WTC11 (cell line): ENCODE results near the gene CTIF. TPM values are rescaled to one million over a fixed set of nuclear protein-coding genes. Genes with fewer than 3 reads are reported as not detected.

Source experiments
- ATAC-seq: fragments of 200-7000 bp; cut with Tn5 transposase; 2 replicates; pipeline ENCODE4 v1.10.0; 2021; ENCODE audit warnings: mild to moderate bottlenecking, moderate library complexity
- CTCF ChIA-PET: fragments of 300-600 bp; sonication (Branson Sonifier 250); formaldehyde crosslinking; loops from one replicate; lab custom pipeline; 2021; ENCODE audit warnings: antibody characterized with exemption; lab: Charles Lee
- POLR2A ChIA-PET: fragments of 350-600 bp; sonication (Branson Sonifier 250); formaldehyde crosslinking; loops from one replicate; lab custom pipeline; 2021; ENCODE audit warnings: antibody characterized with exemption; lab: Charles Lee
- DNase-seq: peaks from one replicate; pipeline ENCODE4 v3.0.0; 2021; ENCODE audit warnings: low spot score
- H3K27ac Mint-ChIP-seq: 2 replicates; pipeline ENCODE4 v1.8.0; 2021; ENCODE audit warnings: mixed read lengths
- H3K27me3 Mint-ChIP-seq: 2 replicates; pipeline ENCODE4 v1.8.0; 2021; ENCODE audit warnings: low read depth, mild to moderate bottlenecking, moderate library complexity, mixed read lengths
- H3K36me3 Mint-ChIP-seq: 2 replicates; pipeline ENCODE4 v1.8.0; 2021; ENCODE audit warnings: mixed read lengths
- H3K4me1 Mint-ChIP-seq: 2 replicates; pipeline ENCODE4 v1.8.0; 2022; ENCODE audit warnings: mixed read lengths
- H3K4me3 Mint-ChIP-seq: 2 replicates; pipeline ENCODE4 v1.8.0; 2021; ENCODE audit warnings: mild to moderate bottlenecking, moderate library complexity, mixed read lengths
- H3K9me3 Mint-ChIP-seq: 2 replicates; pipeline ENCODE4 v1.8.0; 2021; ENCODE audit warnings: mixed read lengths
- ATF2 ChIP-seq: sonication (generic); formaldehyde crosslinking; IDR thresholded peaks from 2 replicates; pipeline ENCODE4 v1.8.1; 2022; ENCODE audit warnings: low read depth, missing genetic modification reagents, borderline replicate concordance
- CBFB ChIP-seq: sonication (generic); formaldehyde crosslinking; IDR thresholded peaks from 2 replicates; pipeline ENCODE4 v1.8.1; 2022; ENCODE audit warnings: mild to moderate bottlenecking, low read depth, missing genetic modification reagents
- ELF4 ChIP-seq: sonication (generic); formaldehyde crosslinking; IDR thresholded peaks from 2 replicates; pipeline ENCODE4 v1.8.1; 2022; ENCODE audit warnings: low read depth, mild to moderate bottlenecking, moderate library complexity, missing genetic modification reagents
- EMX1 ChIP-seq: fragments of 250-450 bp; sonication (Bioruptor Pico); IDR thresholded peaks from 2 replicates; pipeline ENCODE4 v1.8.0; 2021; ENCODE audit warnings: mild to moderate bottlenecking
- ETV6 ChIP-seq: sonication (generic); formaldehyde crosslinking; IDR thresholded peaks from 2 replicates; pipeline ENCODE4 v1.8.1; 2022; ENCODE audit warnings: mild to moderate bottlenecking, missing genetic modification reagents
- FOXP1 ChIP-seq: sonication (generic); formaldehyde crosslinking; IDR thresholded peaks from 2 replicates; pipeline ENCODE4 v1.8.0; 2022; ENCODE audit warnings: missing genetic modification reagents, mild to moderate bottlenecking, moderate library complexity, borderline replicate concordance
- GTF2I ChIP-seq: fragments of 250-450 bp; sonication (Bioruptor Pico); conservative IDR thresholded peaks from 2 replicates; pipeline ENCODE4 v1.4.0; 2021; ENCODE audit warnings: mild to moderate bottlenecking
- JAZF1 ChIP-seq: fragments of 250-450 bp; sonication (Bioruptor Pico); IDR thresholded peaks from 2 replicates; pipeline ENCODE4 v1.9.0; 2021; ENCODE audit warnings: moderate library complexity, mild to moderate bottlenecking, inconsistent platforms
- MLX ChIP-seq: sonication (generic); formaldehyde crosslinking; IDR thresholded peaks from 2 replicates; pipeline ENCODE4 v1.8.1; 2023; ENCODE audit warnings: mild to moderate bottlenecking, missing genetic modification reagents, moderate library complexity
- NFATC4 ChIP-seq: fragments of 250-450 bp; sonication (Bioruptor Pico); IDR thresholded peaks from 2 replicates; pipeline ENCODE4 v1.9.0; 2021; ENCODE audit warnings: mild to moderate bottlenecking
- NR1H2 ChIP-seq: sonication (generic); formaldehyde crosslinking; IDR thresholded peaks from 2 replicates; pipeline ENCODE4 v1.9.0; 2021; ENCODE audit warnings: mild to moderate bottlenecking, moderate library complexity, missing genetic modification reagents
- SMAD4 ChIP-seq: sonication (generic); formaldehyde crosslinking; IDR thresholded peaks from 2 replicates; pipeline ENCODE4 v1.8.0; 2022; ENCODE audit warnings: mild to moderate bottlenecking, missing genetic modification reagents
- TCF7 ChIP-seq: sonication (generic); formaldehyde crosslinking; IDR thresholded peaks from 2 replicates; pipeline ENCODE4 v1.8.0; 2022; ENCODE audit warnings: mild to moderate bottlenecking, low read depth, missing genetic modification reagents, moderate library complexity
- TEAD4 ChIP-seq: sonication (generic); formaldehyde crosslinking; IDR thresholded peaks from 2 replicates; pipeline ENCODE4 v1.8.0; 2022; ENCODE audit warnings: mild to moderate bottlenecking, missing genetic modification reagents
- ZBTB21 ChIP-seq: sonication (generic); formaldehyde crosslinking; IDR thresholded peaks from 2 replicates; pipeline ENCODE4 v1.8.1; 2023; ENCODE audit warnings: mild to moderate bottlenecking, missing genetic modification reagents, borderline replicate concordance
- total RNA-seq: library from RNA; stranded (reverse); gene quantifications from 3 replicates; pipeline ENCODE4 v1.2.3, GENCODE V29; 2021
- TF ChIP-seq, protein P1 (sequence below): fragments of 200-600 bp; IDR thresholded peaks from 2 replicates; pipeline ENCODE4 v1.8.0; 2022; ENCODE audit warnings: antibody characterized with exemption
- TF ChIP-seq, protein P2 (sequence below): sonication (generic); formaldehyde crosslinking; IDR thresholded peaks from 2 replicates; pipeline ENCODE4 v1.8.1; 2023; ENCODE audit warnings: mild to moderate bottlenecking, missing genetic modification reagents
- TF ChIP-seq, protein P3 (sequence below): sonication (generic); formaldehyde crosslinking; conservative IDR thresholded peaks from 2 replicates; pipeline ENCODE4 v1.8.1; 2022; ENCODE audit warnings: mild to moderate bottlenecking, missing genetic modification reagents
- TF ChIP-seq, protein P4 (sequence below): sonication (generic); formaldehyde crosslinking; IDR thresholded peaks from 2 replicates; pipeline ENCODE4 v1.8.1; 2023; ENCODE audit warnings: mild to moderate bottlenecking, missing genetic modification reagents
- TF ChIP-seq, protein P5 (sequence below): sonication (generic); formaldehyde crosslinking; IDR thresholded peaks from 2 replicates; pipeline ENCODE4 v1.8.1; 2022; ENCODE audit warnings: mild to moderate bottlenecking, missing genetic modification reagents, moderate library complexity, borderline replicate concordance
- TF ChIP-seq, protein P6 (sequence below): sonication (generic); formaldehyde crosslinking; IDR thresholded peaks from 2 replicates; pipeline ENCODE4 v1.8.1; 2022; ENCODE audit warnings: missing genetic modification reagents, borderline replicate concordance

The CTIF gene
- total RNA-seq, 1 experiment from 2014 or later: 28.5 TPM

DNA sequence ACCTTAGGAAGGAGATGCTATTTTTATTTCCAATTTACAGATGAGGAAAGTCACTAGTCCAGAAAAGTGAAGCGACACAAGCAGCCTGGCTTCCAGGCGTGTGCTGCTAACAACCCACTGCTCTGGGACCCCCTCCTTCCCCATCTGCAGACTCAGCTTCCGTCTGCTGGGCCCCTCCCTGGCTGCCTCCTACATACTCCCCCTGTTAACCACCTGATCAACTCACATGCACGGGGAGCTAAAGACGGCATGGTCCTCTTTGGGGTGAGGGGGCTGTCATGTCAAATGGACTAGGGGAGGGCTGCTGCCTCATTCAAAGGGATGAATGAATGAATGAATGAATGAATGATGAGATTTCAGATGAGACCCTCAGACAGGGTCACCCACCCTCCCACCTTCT lies 184.2 kb downstream of the CTIF start (continued):
- TF ChIP-seq, protein P1, sequence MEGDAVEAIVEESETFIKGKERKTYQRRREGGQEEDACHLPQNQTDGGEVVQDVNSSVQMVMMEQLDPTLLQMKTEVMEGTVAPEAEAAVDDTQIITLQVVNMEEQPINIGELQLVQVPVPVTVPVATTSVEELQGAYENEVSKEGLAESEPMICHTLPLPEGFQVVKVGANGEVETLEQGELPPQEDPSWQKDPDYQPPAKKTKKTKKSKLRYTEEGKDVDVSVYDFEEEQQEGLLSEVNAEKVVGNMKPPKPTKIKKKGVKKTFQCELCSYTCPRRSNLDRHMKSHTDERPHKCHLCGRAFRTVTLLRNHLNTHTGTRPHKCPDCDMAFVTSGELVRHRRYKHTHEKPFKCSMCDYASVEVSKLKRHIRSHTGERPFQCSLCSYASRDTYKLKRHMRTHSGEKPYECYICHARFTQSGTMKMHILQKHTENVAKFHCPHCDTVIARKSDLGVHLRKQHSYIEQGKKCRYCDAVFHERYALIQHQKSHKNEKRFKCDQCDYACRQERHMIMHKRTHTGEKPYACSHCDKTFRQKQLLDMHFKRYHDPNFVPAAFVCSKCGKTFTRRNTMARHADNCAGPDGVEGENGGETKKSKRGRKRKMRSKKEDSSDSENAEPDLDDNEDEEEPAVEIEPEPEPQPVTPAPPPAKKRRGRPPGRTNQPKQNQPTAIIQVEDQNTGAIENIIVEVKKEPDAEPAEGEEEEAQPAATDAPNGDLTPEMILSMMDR: no peak
- TF ChIP-seq SMAD4 (no peak), ETV6 (no peak), MLX (CRISPR knock-in tag) (no peak), JAZF1 (no peak), ATF2 (CRISPR knock-in tag) (no peak), ELF4 (no peak), EMX1 (CRISPR knock-in tag) (no peak), TCF7 (no peak), NFATC4 (CRISPR knock-in tag) (no peak)
- TF ChIP-seq, protein P2, sequence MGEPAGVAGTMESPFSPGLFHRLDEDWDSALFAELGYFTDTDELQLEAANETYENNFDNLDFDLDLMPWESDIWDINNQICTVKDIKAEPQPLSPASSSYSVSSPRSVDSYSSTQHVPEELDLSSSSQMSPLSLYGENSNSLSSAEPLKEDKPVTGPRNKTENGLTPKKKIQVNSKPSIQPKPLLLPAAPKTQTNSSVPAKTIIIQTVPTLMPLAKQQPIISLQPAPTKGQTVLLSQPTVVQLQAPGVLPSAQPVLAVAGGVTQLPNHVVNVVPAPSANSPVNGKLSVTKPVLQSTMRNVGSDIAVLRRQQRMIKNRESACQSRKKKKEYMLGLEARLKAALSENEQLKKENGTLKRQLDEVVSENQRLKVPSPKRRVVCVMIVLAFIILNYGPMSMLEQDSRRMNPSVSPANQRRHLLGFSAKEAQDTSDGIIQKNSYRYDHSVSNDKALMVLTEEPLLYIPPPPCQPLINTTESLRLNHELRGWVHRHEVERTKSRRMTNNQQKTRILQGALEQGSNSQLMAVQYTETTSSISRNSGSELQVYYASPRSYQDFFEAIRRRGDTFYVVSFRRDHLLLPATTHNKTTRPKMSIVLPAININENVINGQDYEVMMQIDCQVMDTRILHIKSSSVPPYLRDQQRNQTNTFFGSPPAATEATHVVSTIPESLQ (CRISPR knock-in tag): no peak

DNA sequence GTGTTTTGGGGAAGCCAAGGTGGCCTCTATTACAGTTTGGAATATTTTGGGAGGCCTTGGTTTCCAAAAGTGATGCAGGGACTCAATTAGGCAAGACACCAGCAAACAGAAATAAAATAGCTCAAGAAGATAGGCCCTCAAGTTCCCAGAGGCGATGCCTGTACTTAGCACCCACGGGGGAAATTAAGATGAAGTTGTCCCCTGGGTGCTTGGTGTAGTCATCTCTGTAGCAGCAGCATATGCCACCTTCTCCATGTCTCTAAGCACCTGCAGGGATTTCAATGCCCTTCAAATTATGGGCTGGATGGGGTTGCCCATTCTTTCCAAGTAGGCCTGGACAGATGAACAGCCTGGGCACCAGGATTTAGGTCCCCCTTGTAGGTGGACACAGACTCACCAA lies 185.0 kb downstream of the CTIF start:
- DNase-seq (no peak), ATAC-seq (no peak)
- Mint-ChIP-seq H3K4me3 (no peak overlapping the region), H3K27me3 (no peaks in the 10 kb centered on the region), H3K36me3 (peaks cover 5% of the 10 kb centered on the region), H3K4me1 (no peaks in the 10 kb centered on the region), H3K27ac (no peak overlapping the region), H3K9me3 (peaks cover 5% of the 10 kb centered on the region; the same call in 1 of the 2 replicates)
- TF ChIP-seq GTF2I: no peak
- TF ChIP-seq, protein P3, sequence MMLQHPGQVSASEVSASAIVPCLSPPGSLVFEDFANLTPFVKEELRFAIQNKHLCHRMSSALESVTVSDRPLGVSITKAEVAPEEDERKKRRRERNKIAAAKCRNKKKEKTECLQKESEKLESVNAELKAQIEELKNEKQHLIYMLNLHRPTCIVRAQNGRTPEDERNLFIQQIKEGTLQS (CRISPR knock-in tag): no peak
- TF ChIP-seq, protein P4, sequence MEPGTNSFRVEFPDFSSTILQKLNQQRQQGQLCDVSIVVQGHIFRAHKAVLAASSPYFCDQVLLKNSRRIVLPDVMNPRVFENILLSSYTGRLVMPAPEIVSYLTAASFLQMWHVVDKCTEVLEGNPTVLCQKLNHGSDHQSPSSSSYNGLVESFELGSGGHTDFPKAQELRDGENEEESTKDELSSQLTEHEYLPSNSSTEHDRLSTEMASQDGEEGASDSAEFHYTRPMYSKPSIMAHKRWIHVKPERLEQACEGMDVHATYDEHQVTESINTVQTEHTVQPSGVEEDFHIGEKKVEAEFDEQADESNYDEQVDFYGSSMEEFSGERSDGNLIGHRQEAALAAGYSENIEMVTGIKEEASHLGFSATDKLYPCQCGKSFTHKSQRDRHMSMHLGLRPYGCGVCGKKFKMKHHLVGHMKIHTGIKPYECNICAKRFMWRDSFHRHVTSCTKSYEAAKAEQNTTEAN (CRISPR knock-in tag): no peak
- TF ChIP-seq ZBTB21 (CRISPR knock-in tag): no peak
- TF ChIP-seq, protein P5, sequence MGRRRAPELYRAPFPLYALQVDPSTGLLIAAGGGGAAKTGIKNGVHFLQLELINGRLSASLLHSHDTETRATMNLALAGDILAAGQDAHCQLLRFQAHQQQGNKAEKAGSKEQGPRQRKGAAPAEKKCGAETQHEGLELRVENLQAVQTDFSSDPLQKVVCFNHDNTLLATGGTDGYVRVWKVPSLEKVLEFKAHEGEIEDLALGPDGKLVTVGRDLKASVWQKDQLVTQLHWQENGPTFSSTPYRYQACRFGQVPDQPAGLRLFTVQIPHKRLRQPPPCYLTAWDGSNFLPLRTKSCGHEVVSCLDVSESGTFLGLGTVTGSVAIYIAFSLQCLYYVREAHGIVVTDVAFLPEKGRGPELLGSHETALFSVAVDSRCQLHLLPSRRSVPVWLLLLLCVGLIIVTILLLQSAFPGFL (CRISPR knock-in tag): no peak
- CTCF ChIA-PET: interaction anchor here (1.3 kb wide), 1 partner anchor 12 kb away, joined by 5 read pairs; no protein-coding TSS in a partner anchor
- POLR2A ChIA-PET: no interaction called here

- Mint-ChIP-seq H3K27ac (peak overlapping the region; percentile 37), H3K9me3 (no peaks in the 10 kb centered on the region), H3K36me3 (no peaks in the 10 kb centered on the region), H3K27me3 (no peaks in the 10 kb centered on the region), H3K4me1 (no peaks in the 10 kb centered on the region), H3K4me3 (no peak overlapping the region)
- no peak for ATAC-seq
- ChIA-PET POLR2A (no interaction called here), CTCF (interaction anchor here (1.3 kb wide), 1 partner anchor 13 kb away, joined by 5 read pairs; no protein-coding TSS in a partner anchor)
- TF ChIP-seq CBFB (CRISPR knock-in tag) (no peak), NR1H2 (no peak), FOXP1 (CRISPR knock-in tag) (no peak), TEAD4 (no peak)
- TF ChIP-seq, protein P4 (CRISPR knock-in tag): no peak
- TF ChIP-seq, protein P5 (CRISPR knock-in tag): no peak
- TF ChIP-seq, protein P6, sequence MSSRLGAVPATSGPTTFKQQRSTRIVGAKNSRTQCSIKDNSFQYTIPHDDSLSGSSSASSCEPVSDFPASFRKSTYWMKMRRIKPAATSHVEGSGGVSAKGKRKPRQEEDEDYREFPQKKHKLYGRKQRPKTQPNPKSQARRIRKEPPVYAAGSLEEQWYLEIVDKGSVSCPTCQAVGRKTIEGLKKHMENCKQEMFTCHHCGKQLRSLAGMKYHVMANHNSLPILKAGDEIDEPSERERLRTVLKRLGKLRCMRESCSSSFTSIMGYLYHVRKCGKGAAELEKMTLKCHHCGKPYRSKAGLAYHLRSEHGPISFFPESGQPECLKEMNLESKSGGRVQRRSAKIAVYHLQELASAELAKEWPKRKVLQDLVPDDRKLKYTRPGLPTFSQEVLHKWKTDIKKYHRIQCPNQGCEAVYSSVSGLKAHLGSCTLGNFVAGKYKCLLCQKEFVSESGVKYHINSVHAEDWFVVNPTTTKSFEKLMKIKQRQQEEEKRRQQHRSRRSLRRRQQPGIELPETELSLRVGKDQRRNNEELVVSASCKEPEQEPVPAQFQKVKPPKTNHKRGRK: no peak
- DNase-seq: no peak
These were observed 185.6 kb downstream of the CTIF start for GRCh38 chr18:48724442-48724841.
